GM21381 (cell line): Measurements from ENCODE around the gene CNOT8.
"Not testable (repeated sequence)": the region's sequence is repeated elsewhere in the genome, so short reads cannot be mapped to it uniquely, and the experiment has no call there.

Experiments
- ATAC-seq: cut with Tn5 transposase; IDR thresholded peaks from one replicate; pipeline ENCODE4 v1.9.1; 2021; ENCODE audit warnings: mild to moderate bottlenecking, moderate library complexity; ENCODE audit not compliant: unreplicated experiment

Gene CNOT8

GRCh38 chr5:154858297-154858971 is at the start of gene CNOT8:
Gene CNOT8 (plus strand): TSS chr5:154858627. CDS start chr5:154863279, 4,652 bp downstream.
- peak; percentile 78 for ATAC-seq

- ATAC-seq: no peak
These were observed 47.2 kb upstream of the CNOT8 start for GRCh38 chr5:154811239-154811638.

GRCh38 chr5:154811653-154812465 is 46.6 kb upstream of the CNOT8 start:
- peak; percentile 63 for ATAC-seq

- no peak for ATAC-seq
These were observed 45.3 kb upstream of the CNOT8 start for GRCh38 chr5:154813158-154813557.

GRCh38 chr5:154813736-154814135 is 44.7 kb upstream of the CNOT8 start:
- ATAC-seq: no peak

GRCh38 chr5:154815025-154815424 is 43.4 kb upstream of the CNOT8 start:
- no peak for ATAC-seq

- ATAC-seq: no peak
These were observed 42.7 kb upstream of the CNOT8 start for GRCh38 chr5:154815684-154816247.

GRCh38 chr5:154816891-154817492 is 41.4 kb upstream of the CNOT8 start:
- no peak for ATAC-seq

- ATAC-seq: no peak
These were observed 40.6 kb upstream of the CNOT8 start for GRCh38 chr5:154817815-154818214.

GRCh38 chr5:154818471-154819116 is 39.8 kb upstream of the CNOT8 start:
- no peak for ATAC-seq

- no peak for ATAC-seq
These were observed 38.9 kb upstream of the CNOT8 start for GRCh38 chr5:154819546-154819945.

GRCh38 chr5:154820383-154820782 is 38.0 kb upstream of the CNOT8 start:
- ATAC-seq: no peak

GRCh38 chr5:154822896-154823295 is 35.5 kb upstream of the CNOT8 start:
- ATAC-seq: not testable (repeated sequence)

GRCh38 chr5:154823605-154824004 is 34.8 kb upstream of the CNOT8 start:
- no peak for ATAC-seq

- ATAC-seq: no peak
These were observed 34.4 kb upstream of the CNOT8 start for GRCh38 chr5:154824070-154824469.

- ATAC-seq: no peak
These were observed 29.2 kb upstream of the CNOT8 start for GRCh38 chr5:154829181-154829588.

- no peak for ATAC-seq
These were observed 28.7 kb upstream of the CNOT8 start for GRCh38 chr5:154829589-154830218.

GRCh38 chr5:154830219-154830595 is 28.2 kb upstream of the CNOT8 start:
- no peak for ATAC-seq

GRCh38 chr5:154830596-154830995 is 27.8 kb upstream of the CNOT8 start:
- no peak for ATAC-seq

GRCh38 chr5:154831451-154831850 is 27.0 kb upstream of the CNOT8 start:
- no peak for ATAC-seq

GRCh38 chr5:154832804-154833203 is 25.6 kb upstream of the CNOT8 start:
- ATAC-seq: not testable (repeated sequence)
